HG02981 (cell line): ENCODE results near the gene NAB2.
A peak's percentile ranks its signal among the peaks of the same experiment; 100 is the strongest.
"Not testable (repeated sequence)": the region's sequence is repeated elsewhere in the genome, so short reads cannot be mapped to it uniquely, and the experiment has no call there.

ENCODE experiments used
- ATAC-seq: cut with Tn5 transposase; IDR thresholded peaks from one replicate; pipeline ENCODE4 v1.9.1; 2021; ENCODE audit warnings: mild to moderate bottlenecking, moderate library complexity; ENCODE audit not compliant: unreplicated experiment

The NAB2 gene

DNA sequence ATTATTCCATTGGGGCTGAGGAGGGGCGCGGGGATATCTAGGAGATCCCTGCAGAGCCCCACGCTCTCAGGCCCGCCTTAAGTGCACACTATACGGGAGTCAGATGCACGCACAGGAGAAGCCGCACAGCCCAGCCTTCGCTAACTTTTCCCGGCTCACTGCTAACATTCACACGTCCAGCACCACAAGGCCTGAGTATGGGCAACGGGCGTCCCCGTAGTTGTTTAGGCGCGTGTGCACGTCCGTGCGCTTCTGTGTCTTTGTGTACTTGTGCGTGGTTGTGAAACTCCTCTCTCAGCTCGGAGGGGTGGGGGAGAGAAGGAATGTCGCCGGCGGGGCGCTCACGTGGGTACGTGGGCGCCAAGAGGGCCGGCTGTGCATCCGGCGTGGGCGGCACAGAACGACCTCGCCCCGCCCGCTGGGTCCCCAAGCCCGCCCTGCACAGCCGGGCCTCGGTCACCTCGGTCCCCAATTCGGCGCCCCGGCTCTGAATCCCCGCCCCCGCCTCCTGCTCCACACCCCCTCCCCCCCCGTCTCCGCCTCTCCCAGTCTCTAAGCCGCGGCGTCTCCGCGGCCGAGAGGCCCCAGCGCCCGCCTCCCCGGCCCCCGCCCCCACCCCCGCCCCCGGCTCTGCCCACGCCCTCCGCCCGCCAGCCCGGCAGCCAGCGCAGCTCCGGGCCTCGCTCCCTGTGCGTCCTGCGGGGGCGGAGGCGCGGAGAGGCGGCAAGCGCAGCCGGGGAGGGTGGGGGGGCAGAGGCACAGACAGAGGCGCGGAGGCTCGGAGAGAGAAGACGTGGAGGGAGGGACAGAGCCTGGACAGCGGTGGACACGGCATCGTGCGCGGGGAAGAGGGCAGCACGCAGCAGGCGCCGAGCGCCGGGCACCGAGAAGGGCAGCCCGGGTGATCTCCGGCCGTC lies at the start of gene NAB2:
Gene NAB2, plus strand, starts transcription at position 761 of the 917 bp plus-strand sequence. CDS start 158 bp downstream, outside the sequence.
- peak; percentile 55 for ATAC-seq

DNA sequence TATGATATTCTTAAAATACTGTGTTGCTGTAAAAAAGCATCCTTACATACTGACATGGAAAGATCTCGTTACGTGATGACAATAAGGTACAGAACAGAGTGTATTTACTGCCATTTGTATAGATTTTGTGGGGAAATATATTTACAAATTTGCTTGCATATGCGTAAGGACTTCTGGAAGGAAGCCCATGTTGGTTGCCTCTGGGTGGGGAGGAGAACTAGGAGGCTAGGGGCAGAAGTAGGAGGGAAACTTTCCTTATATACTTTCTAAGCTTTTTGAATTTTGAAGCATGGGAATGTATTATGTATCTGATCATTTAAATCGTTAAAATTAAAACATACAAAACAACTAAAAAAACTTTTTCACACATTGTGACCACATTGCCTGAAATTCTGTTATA lies 48.7 kb upstream of the NAB2 start:
- no peak for ATAC-seq

DNA sequence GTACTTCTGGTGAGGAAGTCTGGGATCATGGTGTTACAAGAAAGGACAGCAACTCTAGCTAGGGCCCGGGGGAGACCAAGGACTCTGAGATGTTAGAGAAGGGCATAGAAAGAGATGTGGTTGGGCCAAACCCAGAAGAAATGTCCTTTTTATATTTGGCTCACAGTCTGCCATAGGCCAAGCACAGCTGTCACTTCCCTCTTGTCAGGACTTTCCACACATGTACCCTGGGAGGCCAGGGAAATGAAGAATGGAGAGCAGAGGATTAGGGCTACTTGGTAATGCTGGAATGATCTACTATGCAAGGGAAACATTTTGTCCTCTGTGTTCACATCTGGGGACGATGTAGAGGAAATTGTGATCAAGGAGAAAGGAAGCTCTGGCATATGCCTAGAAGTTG lies 48.2 kb upstream of the NAB2 start:
- ATAC-seq: no peak

DNA sequence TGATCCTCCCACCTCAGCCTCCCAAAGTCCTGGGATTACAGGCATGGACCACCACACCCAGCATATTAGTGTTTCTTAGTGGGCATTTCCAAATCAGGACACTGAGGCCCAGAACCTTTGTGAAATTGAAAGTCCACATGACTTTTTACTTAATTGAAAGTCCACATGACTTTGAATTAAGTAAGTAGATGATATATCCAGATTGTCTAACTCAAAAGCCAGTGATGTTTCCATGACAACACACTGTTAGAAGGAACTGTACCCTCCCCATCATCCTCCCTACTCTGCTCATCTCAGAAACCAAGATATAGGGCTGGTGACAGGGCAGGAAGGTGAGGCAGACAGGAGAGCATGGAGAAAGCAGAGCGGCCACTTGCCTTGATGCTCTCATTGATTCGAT lies 46.2 kb upstream of the NAB2 start:
- no peak for ATAC-seq

GRCh38 chr12:57044468-57044867 lies 44.4 kb upstream of the NAB2 start:
- ATAC-seq: no peak

DNA sequence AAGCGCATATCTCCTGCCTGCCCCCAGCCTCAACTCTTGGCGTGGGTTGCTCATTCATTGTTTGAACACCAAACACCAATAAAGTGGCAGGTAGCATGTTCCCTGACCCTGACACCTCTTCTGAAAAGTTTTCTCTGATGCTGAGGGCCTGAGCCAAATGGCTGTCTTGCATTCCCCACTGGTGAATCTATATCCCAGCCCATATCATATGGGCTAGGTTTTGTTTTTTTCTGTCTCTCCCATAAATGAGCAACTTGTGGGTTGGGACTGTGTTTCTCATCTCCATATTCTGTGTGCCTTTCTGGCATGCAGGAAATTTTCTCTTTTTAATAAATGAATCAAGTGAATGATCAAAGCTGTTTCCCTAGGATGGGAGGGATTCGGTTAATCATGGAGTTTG lies 44.0 kb upstream of the NAB2 start:
- ATAC-seq: no peak

GRCh38 chr12:57046086-57046791 lies 42.7 kb upstream of the NAB2 start:
- ATAC-seq: no peak

- no peak for ATAC-seq
Measured at GRCh38 chr12:57046947-57047890, 41.7 kb upstream of the NAB2 start.

DNA sequence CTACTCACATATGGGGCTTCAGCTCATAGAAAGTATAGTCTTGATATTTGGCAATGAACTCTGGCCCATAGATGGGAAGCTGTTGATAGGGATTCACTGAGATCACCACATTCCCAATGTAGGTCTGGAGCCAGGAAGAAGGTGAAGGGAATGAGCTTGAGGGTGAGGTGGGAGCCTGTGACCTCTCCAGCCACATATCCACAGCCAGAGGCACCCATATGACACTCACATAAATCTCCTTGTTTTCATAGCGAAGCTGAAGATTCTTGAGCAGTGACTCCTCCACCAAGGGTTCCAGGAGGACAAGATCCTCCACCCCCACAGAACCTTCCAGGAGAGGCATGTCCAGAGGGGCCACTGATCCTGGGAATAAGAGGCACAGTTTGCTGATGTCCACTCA lies 40.9 kb upstream of the NAB2 start:
- no peak for ATAC-seq

GRCh38 chr12:57048423-57049118 lies 40.3 kb upstream of the NAB2 start:
- no peak for ATAC-seq

GRCh38 chr12:57049119-57049446 lies 39.8 kb upstream of the NAB2 start:
- no peak for ATAC-seq

DNA sequence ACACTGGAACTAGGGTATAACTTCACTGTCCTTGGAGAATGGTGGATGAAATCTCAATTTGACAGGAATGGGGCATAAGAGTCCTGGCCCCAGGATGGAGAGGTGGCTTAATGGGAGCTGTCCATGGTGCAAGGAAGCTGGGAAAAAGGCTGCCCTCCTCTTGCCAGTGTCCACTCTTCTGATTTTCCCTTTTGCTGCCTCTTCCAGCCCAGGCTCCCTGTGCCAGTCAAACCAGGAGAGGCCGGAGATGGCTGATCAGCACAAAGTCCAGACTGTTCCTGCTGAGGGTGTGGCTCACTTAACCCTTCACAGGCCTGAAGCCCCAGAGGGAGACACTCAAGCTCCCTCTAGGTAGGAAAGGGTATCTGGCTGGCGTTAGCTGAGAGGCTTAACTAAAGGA lies 39.0 kb upstream of the NAB2 start, which contains the start of gene MYO1A:
Gene MYO1A, minus strand, starts transcription at position 240 of the 400 bp plus-strand sequence. CDS start 1,806 bp downstream, outside the sequence.
- no peak for ATAC-seq

GRCh38 chr12:57051011-57051410 lies 37.9 kb upstream of the NAB2 start:
- no peak for ATAC-seq

DNA sequence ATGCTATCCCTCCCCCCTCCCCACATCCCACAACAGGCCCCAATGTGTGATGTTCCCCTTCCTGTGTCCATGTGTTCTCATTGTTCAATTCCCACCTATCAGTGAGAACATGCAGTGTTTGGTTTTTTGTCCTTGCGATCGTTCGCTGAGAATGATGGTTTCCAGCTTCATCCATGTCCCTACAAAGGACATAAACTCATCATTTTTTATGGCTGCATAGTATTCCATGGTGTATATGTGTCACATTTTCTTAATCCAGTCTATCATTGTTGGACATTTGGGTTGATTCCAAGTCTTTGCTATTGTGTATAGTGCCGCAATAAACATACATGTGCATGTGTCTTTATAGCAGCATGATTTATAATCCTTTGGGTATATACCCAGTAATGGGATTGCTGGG lies 35.8 kb upstream of the NAB2 start:
- not testable (repeated sequence) for ATAC-seq

GRCh38 chr12:57053901-57054300 lies 35.0 kb upstream of the NAB2 start:
- ATAC-seq: not testable (repeated sequence)

GRCh38 chr12:57055824-57056223 lies 33.1 kb upstream of the NAB2 start:
- ATAC-seq: no peak

DNA sequence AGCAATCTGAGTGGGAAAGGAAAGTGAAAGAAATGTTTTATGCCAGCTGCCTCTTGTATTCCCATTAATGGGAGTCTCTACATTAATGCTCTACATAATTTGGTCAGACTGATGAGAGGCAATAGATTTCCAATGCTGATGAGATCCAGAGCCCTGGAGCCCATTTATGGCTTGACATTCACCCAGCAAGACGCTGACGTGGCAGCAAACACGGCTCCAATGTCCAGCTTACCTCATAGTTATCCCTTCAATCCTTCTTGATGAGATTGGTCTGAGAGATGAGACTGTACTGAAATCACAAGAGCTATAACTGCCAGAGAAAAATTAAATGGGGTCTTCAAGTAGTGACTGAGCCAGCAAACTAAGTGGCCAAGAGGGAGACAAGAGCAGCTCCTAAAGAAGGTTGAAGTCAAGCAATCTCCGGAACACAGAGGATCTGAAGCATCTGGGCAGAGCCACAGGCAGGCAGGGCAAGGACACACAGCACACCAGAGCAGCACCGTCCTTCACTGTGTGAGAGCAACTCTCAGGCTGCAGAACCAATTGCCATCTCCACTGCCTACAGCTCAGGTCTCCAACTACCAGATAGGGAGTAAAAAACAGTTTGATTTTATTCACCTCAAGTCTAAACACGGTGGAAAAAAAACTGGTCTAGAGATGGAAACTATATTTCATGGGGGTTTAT lies 31.7 kb upstream of the NAB2 start:
- no peak for ATAC-seq

DNA sequence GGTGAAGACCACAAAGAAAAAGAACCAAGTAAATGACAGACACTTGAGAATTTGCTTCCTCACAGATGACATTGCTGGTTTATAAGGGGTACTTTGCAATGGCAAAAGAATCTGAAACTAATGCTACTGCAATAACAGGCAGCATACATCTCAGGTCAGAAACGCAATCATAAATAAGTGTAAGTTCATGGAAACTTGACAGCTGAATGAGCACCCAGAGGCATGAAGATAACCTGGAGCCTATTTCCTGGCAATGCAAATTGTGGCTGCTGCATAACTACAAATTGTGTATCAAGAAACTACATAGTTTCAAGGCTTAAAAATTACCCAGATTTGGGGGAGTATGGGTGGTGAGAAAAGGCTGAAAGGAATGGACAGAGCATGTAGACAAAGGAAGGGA lies 30.5 kb upstream of the NAB2 start:
- ATAC-seq: peak; percentile 54

DNA sequence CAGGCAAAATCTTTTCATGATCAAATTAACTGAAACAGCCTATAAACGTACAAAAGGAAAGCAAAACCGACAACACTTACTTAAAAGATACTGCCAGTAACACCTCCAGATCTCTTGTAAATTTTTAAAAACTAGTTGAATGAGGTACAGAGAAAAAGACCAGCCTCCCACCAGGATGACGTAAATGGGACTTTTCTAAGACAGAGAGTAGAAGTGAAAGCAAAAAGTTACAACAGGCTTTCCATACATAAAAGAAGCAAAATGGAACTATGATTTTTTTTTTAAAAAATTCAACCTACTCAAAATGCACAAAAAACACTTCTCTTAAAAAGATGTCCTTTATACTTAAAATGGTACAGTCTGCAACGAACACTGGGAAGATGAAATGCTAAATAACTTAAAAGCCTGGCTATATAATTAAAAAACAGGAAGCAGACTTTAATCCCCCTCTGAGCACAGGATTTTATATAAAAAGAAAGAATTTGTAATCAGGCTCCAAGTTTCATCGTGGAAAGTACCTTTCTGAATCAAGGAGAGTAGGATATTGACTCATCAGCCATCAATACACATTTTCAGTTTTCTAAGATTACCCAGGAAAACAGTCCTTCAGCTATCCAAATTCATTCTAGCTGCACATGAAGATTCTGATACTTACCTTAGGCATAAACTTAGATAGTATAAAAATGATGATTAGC lies 24.8 kb upstream of the NAB2 start:
- peak; percentile 73 for ATAC-seq
